ENCODE measurements around the gene CES4A.

Gene CES4A

DNA sequence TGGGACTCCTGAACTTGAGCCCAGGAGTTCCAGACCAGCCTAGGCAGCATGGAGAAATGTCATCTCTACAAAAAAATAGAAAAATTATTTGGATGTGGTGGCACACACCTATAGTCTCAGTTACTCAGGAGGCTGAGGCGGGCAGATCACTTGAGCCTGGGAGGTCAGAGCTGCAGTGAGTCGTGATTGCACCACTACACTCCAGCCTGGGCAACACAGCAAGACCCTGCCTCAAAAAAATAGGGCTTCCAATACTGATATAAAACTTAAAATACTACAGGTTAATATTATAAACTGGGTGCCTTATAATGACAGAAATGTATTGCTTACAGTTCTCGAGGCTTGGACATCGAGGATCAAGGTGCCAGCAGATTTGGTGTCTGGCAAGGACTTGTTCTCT, 42.5 kb upstream of the CES4A start:
- H3K4me3 ChIP-seq (ENCODE audit: control insufficient read depth, low read depth, low read length) = no peak overlapping the region
- DNase-seq (ENCODE audit: low read depth) = no peak
- TF ChIP-seq CTCF (conservative IDR thresholded peaks at IDR 0.05; ENCODE audit: control insufficient read depth, insufficient read depth, low read depth, low read length) = no peak

- no peak overlapping the region for H3K4me3 ChIP-seq (ENCODE audit: control insufficient read depth, low read depth, low read length)
- DNase-seq (ENCODE audit: low read depth) = no peak
- TF ChIP-seq CTCF (conservative IDR thresholded peaks at IDR 0.05; ENCODE audit: control insufficient read depth, insufficient read depth, low read depth, low read length) = no peak
Measured at GRCh38 chr16:66946541-66946940, 41.8 kb upstream of the CES4A start.

- TF ChIP-seq CTCF (conservative IDR thresholded peaks at IDR 0.05; ENCODE audit: control insufficient read depth, insufficient read depth, low read depth, low read length) = no peak
- no peak overlapping the region for H3K4me3 ChIP-seq (ENCODE audit: control insufficient read depth, low read depth, low read length)
- no peak for DNase-seq (ENCODE audit: low read depth)
Measured at GRCh38 chr16:66946974-66947301, 41.5 kb upstream of the CES4A start.

DNA sequence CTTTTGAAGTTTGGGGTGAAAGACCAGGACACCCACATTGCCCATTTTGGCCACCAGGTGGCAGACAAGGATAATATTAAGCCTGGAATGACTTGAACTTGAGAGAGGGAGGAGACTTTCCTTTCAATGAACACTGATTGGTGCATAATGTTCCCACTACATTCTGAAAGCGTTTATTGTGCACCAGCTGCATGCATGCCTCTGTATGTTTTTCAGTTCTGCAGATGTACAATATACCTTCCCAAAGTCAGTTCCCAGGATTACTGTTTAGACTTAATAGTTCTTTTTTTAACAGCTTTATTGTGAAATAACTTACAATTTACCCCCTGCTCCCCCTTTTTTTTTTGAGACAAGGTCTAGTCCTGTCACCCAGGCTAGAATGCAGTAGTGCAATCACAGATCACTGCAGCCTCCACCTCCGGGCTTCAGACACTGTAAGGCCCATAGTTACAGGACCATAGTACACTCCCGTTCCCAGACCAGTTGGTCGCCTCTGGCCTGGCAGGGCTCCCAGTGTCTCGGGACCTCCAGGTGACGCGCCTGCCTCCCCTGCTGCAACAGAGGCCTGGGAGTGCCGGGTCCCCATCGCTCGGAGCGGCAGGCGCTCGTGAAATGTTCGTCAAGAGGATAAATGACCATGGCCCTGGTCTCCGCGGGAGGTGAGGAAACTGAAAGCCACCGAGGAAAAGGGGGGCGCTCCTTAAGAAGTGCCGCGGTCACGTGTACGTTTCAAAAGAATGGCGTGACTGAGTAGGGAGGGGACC, 40.9 kb upstream of the CES4A start:
- DNase-seq (ENCODE audit: low read depth) = peak; percentile 85
- peak overlapping the region; percentile 46 for H3K4me3 ChIP-seq (ENCODE audit: control insufficient read depth, low read depth, low read length)
- TF ChIP-seq CTCF (conservative IDR thresholded peaks at IDR 0.05; ENCODE audit: control insufficient read depth, insufficient read depth, low read depth, low read length) = peak; percentile 84

GRCh38 chr16:66948134-66948836, 40.1 kb upstream of the CES4A start:
- no peak for DNase-seq (ENCODE audit: low read depth)
- no peak for TF ChIP-seq CTCF (conservative IDR thresholded peaks at IDR 0.05; ENCODE audit: control insufficient read depth, insufficient read depth, low read depth, low read length)
- peak overlapping the region; percentile 46 for H3K4me3 ChIP-seq (ENCODE audit: control insufficient read depth, low read depth, low read length)

- TF ChIP-seq CTCF (conservative IDR thresholded peaks at IDR 0.05; ENCODE audit: control insufficient read depth, insufficient read depth, low read depth, low read length) = no peak
- DNase-seq (ENCODE audit: low read depth) = no peak
- no peak overlapping the region for H3K4me3 ChIP-seq (ENCODE audit: control insufficient read depth, low read depth, low read length)
Measured at GRCh38 chr16:66948837-66949225, 39.6 kb upstream of the CES4A start.
